ENCODE measurements around the gene ZNF277.
"Not testable (repeated sequence)": the region's sequence is repeated elsewhere in the genome, so short reads cannot be mapped to it uniquely, and the experiment has no call there.

The ZNF277 gene

DNA sequence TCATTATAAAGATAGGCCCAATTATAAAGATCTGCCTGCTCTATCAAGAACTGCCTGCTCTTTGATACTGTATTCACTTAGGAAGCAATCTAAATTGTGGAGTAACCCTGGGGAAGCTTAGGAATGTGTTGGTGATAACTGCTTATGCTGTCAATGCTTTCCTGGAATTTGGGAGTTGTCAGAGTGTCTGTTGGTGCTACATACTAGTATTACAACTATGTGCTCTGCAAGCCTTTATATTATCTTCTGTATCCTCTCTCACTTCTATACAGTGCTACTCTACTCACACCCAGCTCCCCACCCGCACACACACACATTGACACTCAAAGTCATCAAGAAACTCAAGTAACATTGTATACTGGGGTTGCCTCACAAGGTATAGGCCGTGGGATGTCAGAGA is 6.1 kb downstream of the ZNF277 start:
- DNase-seq = no peak

DNA sequence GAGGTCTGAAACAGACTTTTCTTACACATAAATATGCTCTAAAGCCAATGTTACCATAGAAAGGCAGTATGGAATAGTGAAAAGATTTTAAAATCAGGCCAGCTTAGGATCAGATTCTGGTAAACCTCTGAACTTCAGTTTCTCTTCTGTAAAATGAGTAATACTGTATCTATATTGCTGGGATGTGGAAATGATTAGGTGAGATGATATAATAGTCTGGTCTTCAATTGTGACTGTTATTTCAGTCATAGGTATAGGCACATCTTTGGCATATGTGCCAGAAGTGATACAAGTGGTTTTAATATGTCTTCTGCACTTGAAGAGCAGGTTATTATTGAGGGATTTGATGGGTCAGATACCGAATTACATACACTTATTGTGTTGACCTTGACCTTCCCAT is 7.2 kb downstream of the ZNF277 start:
- no peak for DNase-seq

DNA sequence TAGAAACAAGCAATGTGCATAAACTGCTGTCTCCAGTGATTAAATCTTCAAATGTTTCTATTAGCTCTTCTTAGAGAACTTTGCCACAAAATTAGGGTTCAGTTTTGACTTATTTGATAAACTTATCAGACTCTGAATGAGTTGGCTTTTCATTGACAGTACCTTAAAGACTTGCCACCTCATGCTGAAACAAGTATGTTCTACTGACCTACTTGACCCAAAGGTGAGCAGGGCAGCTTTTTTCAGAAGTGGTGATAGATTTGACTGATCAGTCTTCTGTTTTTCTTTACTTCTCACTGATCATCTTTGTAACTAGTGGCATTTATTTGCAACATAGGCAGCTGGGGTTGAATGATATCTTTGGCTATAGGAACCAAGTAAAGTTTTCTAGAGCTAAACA is 7.8 kb downstream of the ZNF277 start:
- no peak for DNase-seq

DNA sequence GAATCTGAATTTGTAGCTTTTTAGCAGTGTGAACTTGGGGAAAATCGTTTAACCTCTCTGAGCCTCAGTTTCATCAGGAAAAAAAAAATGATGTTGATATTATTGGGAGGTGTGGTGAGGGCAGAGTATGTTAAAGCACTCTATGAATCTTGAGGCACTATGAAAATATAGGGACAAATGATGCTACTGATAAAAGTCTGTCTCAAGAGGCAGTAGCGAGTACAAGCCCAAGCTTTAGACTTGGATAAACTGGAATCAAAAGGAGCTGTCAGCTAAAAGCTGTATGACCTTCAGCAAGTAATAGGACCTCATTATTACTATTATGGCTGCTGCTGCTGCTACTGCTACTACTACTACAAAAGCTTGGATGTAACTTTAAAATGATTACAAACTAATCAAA is 8.4 kb downstream of the ZNF277 start:
- DNase-seq = no peak

DNA sequence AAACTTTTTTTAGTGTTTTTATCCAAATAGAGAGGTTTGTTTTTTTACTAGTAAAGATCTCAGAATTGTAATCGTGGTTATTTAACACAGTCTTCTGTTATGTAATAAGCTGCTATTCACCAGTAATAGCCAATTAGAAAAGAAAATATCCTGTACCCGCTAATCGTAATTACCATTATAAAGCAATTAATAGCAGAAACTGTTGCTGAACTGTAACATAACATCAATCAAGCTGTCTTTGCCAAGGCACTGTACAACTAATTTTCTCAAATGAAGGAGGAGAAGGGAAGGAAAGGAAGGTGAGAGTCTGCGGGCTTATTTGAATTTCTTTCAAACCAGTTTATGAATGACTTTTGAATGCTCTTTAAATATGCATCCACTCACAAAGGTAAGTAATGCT is 9.3 kb downstream of the ZNF277 start:
- DNase-seq = no peak

DNA sequence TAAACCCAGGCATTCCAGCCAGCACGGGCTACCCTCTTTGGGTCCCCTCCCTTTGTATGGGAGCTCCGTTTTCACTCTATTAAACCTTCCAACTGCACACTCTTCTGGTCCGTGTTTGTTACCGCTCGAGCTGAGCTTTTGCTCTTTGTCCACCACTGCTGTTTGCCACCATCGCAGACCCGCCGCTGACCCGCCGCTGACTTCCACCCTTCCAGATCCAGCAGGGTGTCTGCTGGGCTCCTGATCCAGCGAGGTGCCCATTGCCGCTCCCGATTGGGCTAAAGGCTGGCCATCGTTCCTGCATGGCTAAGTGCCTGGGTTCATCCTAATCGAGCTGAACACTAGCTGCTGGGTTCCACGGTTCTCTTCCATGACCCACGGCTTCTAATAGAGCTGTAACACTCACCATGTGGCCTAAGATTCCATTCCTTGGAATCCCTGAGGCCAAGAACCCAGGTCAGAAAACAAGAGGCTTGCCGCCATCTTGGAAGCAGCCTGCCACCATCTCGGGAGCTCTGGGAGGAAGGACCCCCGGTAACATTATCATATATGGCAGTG is 14.5 kb downstream of the ZNF277 start:
- no peak for DNase-seq

DNA sequence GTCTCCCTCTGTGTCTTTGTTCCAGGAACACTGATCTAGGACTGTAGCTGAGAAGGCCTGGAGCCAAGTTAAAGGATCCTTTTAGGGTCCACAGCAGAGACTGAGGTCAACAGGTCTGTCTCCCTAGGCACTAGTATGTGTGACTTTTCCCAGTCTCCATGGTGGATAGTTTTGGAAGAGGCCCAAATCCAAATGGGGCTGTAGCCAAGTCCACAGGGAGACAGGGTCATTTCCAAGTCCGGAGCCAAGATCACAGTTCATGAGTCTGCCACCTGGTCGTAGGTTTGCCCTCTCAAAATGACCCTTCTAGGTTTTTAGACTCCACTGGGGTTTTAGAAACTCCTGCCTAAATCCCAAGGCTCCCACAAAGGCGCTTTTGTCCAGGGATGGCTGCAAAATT is 16.8 kb downstream of the ZNF277 start:
- DNase-seq = no peak

DNA sequence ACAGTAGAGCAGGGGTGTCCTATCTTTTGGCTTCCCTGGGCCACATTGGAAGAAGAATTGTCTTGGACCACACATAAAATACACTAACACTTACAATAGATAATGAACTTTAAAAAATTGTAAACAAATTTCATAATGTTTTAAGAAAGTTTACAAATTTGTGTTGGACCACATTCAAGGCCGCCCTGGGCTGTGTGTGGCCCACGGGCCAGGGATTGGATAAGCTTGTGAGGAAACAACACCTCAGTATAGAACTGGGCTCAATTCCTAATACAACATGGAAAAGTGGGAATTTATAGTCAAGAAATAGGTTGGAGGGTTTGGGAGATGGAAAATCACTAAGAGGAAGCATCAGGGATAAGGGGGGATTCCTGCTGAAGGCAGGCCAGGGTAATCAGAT is 17.7 kb downstream of the ZNF277 start:
- no peak for DNase-seq

DNA sequence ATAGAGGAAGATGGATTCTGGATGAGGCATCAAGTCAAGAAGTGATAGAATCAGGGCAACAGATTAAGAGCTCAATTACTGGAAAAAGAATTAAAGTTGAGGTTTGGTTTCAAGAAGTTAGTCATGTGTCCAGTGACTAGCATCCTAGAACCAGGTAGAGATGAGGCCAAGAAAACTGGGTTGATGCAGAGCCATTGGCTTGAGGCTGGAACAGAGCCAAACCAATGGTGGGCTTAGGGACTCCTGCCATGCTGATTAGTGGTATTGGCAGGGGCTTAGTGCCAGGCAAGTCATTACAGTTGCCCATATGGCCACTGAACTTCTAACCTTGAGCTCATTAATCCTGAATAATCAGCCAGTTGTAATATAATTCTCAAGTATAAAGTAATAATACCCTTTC is 18.5 kb downstream of the ZNF277 start:
- no peak for DNase-seq

DNA sequence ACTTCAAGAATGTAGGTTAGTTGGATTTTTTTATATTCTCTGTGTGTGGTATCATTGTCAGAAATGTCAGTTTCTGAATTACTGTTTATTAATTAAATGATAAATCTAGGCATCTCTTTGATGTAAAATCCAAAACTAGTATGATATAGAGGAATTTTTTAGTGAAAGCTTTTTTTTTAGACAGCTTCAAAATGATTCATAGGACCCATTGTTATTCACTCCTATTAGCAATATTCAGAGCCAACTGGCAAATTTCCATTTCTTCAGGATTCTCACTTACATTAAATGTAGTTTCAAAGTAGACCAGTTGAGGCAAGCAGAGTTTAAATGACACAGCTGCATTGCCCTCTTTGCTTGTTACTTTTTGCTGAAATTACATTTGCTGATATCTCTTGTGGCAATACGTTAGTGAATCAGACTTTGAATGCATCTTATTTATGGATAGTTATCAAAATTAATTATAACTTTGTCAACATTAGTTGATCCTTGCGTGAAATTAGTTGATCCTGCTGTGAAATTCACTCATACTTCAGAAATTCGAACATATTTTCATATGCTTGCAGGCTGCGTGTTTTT is 20.3 kb downstream of the ZNF277 start:
- DNase-seq = no peak

DNA sequence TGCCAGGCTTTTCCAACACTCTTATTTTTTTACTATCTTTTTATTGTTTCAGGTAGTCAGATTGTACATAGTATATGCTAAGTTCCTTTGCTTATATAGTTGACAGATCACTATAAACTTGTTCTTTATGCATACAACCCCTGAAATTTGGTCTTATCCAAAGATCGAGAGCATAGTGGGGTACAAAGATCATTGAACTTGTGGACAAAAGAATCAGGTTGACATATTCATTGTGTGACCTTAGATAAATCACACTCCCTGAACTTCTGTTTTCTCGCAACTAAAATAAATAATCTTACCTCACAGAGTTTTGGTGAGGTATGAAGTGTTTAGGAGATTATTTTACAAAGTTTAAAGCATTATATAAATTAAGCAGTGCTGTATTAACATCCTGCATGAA is 22.1 kb downstream of the ZNF277 start:
- DNase-seq = no peak

DNA sequence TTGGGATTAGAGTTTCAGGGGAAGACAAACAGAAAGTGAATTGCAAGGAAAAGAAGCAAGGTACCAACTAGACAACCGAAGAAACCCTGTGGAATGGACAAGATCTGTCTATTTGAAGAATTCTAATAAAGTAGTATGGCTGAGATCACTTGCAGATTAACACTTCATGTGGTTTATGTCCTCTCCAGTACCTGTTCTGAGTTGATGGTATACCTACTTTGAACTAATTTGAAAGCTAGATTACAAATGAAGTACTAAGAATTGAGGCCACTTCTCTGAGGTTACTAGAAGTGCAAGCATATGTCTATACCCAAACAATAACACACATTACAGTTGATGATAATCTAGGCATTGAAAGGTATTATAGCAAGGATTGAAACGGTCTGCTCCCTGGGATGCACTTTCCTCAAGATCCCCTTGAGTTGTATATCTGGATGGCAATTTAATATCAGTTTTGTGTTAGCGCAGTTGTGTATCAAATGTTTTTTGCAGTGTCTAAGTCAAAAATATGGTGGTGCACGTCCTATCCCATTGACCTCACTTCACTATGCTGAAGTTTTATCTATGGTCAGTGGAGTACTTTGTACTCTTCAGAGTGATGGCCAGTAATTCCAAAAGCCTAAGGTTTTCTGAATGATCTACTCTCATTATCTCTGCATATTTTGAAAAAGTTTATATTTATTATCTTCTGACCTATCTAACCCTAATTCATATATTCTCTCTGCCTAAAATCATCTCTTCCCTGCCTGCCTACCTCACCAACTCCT is 25.9 kb downstream of the ZNF277 start:
- no peak for DNase-seq

DNA sequence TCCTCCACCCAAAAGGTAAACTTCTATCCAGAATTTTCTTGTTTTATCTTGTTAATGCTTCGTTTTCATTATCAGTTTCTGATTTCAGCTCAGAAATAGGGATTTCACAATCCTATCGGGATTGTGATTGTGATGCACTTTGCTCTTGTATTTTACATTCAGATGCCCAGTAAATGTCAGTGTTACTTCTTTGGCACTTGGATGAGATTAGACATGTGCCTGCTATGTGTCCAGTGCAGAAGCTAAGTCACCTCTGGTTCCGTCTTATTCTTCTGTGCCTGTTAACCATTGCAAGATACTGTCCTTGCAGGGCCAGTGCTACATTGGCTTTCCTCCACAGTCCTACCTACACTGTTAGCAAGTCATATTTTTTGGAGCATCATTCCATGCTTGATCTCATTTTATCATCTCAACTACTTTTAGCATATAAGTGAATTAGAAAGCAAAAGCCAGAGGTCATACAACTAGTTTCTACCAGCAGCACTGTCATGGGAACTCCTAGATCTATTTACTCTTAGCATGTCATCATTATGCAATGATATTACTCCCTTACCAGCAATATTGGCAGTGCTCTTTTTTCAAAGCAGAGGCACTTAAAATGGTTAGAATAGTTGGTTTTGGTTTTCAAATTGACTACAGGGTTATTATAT is 26.7 kb downstream of the ZNF277 start:
- no peak for DNase-seq

DNA sequence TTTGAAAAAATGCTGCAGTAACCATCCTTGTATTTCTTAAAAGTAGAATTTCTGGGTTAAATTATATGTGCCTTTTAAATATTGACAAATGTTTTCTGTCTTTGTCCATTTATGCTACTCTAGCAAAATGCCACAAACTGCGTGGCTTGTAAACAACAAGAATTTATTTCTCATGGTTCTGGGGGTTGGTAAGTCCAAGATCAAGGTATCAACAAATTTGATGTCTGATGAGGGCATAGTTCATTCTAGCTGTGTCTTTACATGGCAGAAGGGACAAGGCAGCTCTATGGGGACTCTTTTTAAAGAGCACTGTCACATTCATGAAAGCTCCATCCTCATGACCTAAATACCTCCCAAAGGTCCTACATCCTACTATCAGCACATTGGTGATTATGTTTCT is 27.7 kb downstream of the ZNF277 start:
- DNase-seq = no peak

DNA sequence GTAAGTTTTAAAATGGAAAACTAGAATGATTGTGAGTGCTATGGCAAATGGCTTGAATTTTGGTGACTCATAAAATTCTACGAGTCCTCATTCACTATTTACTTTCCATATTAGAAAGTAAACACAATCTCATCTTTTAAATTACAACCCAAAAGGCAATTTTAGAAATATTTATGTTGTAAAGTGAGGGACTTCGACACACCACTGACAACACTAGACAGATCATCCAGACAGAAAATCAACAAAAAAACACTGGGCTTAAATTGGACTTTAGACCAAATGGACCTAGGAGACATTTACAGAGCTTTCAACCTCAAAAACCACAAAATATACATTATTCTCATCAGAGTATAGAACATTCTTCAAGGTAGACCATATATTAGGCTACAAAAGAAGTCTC is 30.1 kb downstream of the ZNF277 start:
- DNase-seq = no peak

DNA sequence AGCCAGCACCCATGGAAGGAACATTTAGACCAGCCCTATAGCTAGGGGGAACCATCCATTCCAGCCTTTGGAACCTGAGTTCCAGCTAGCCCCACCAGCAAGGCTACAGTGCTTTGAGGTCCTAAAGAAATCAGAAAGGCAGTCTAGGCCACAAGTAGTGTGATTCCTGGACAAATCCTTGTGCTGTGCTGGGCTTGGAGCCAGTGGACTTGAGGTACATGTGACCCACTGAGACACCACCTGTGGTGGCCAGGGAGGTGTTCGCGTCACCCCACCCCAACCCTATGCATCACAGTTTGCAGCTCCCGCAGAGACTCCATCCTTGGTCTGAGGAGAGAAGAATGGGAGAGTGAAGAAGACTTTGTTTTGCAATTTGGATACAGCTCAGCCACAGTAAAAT is 31.8 kb downstream of the ZNF277 start:
- no peak for DNase-seq

DNA sequence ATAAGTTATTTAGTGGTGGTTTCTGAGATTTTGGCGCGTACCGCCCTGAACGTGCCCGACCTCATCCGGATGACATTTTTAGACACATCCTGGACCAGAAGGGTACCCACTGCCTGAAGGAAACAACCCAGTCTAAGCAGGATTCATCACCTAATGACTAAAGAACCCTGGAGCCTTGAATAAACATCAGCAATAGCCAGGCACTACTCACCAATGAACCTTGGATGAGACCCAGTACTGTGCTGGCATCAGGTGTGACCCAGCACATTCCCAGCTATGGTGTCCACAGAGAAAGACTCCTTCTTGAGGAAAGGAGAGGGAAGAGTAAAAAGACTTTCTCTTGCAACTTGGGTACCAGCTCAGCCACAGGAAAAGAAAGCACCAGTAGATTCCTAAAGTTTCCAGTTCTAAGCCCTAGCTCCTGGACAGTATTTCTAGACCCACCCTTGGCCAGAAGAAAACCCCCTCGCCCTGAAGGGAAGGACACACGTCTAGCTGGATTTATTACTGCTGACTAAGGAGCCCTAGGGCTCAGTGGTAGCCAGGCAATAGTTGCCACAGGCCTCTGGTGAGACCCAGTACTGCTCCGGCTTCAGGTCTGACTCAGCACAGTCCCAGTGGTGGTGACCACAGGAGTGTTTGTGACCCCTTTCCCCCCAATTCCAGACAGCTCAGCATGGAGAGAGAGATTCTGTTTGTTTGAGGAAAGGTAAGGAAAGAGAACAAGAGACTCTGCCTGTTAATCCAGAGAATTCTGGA is 32.5 kb downstream of the ZNF277 start:
- no peak for DNase-seq

DNA sequence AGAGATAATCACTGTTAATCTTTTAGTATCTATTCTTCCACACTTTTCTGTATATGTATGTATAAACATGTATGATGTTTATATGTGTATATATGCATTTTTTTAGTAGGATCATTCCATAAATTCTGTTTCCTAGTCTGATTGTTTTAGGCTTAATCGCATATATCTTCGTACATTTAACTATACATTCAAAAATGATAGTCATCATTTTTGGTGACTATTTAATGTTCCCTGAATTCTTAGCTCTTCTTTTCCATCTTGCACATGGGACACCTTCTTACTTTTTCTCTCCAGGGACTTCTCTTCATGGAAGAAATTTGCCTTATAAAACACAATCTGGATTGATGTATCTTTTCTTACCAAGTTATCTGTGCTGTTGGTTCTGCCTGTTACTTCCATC is 42.1 kb downstream of the ZNF277 start:
- DNase-seq = no peak

DNA sequence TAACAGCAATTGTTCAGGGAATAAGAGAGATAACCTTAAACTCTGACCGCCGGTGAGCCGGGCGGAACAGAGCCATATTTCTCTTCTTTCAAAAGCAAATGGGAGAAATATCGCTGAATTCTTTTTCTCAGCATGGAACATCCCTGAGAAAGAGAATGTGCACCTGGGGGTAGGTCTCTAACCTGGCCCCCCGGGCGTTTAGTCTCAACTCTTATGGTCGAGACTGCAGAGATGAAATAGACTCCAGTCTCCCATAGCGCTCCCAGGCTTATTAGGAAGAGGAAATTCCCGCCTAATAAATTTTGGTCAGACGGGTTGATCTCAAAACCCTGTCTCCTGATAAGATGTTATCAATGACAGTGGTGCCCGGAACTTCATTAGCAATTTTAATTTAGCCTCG is 43.5 kb downstream of the ZNF277 start:
- DNase-seq = not testable (repeated sequence)

DNA sequence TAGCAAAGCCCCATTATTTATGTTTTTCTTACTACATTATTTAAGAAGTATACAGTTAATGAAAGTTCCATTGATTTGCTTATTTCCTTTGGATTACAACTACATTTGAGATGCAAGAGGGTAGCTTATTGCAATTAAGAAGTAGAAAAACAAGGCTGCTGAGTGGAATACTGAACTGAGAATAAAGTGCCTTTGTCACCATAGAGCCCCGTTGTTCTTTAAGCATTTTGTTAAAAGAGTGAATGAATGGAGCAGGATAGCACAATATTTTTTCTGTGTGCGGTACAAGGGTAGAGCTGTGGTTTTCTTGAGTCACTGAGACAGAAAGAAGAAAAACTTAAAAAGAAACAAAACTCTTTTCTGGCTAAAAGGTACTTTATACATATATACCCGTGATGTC is 45.6 kb downstream of the ZNF277 start:
- no peak for DNase-seq

DNA sequence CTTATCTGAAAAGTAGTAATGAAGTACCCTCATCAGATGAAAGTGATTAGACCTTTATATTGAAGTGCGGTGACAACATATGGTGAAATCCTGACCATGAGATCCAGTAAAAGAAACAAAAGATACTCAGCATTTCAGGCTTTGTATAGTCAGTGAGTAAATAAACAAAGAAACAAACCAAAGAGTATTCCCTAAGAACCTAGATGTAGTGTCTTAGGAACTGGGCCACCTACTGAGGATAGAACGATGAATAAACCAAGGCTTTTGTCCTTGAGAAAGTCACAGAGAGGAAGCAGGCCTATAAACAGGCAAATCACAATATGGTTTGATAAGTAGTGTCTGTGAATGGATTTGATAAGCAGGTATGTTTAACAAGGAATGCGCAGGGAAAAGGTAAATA is 46.2 kb downstream of the ZNF277 start:
- no peak for DNase-seq

DNA sequence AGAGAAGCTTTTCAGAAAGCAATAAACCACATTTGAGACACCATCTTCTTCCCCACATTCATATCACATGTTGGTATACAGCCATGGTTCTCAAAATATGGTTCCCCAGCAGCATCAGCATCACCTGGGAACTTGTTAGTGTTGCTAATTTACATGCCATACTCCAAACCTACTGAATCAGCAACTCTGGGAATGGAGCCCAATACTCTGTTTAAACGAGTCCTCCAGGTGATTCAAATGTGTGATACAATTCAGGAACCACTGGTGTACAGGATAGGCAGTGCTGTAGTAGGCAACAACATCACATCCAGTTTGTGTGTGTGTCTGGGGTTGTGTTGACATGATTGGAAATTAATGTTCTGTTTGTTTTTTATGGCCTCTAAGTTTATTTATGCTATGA is 47.7 kb downstream of the ZNF277 start:
- DNase-seq = no peak

DNA sequence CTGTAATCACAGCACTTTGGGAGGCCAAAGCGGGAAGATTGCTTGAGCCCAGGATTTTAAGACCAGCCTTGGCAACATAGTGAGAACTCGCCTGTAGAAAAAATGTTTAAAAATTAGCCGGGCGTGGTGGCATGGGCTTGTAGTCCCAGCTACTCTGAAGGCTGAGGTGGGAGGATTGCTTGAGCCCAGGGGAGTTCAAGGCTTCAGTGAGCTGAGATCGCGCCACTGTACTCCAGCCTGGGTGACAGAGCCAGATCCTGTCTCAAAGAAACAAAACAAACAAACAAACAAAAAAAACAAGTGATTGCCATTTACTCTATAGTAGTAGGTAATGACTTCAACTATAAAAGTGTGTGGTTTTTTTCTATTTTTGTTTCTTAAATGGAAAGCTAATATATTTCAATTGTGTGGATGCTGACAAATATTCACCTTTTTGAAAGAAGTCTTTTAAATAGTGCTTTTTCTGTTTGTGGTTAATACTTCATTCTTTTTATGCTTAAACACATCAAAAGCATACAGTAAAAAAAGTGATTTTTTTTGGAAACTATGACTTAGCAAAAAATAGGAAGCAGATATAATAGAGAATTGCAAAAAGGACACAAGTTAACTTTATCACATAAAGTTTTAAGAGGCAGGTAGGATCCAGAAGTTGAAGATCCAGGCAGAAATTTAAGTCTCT is 48.4 kb downstream of the ZNF277 start:
- DNase-seq = no peak

All from activated naive CD4-positive, alpha-beta T cell treated with anti-CD3 and anti-CD28 coated beads, Interleukin-2, amount 50 U/mL, for 16 hours (primary cell).